ENCODE results near the gene DNAH1. TPM values are rescaled to one million over a fixed set of nuclear protein-coding genes. Genes with fewer than 3 reads are reported as not detected.
A peak's percentile ranks its signal among the peaks of the same experiment; 100 is the strongest.

The DNAH1 gene
- total RNA-seq, 1 donor: 4.7 TPM

DNA sequence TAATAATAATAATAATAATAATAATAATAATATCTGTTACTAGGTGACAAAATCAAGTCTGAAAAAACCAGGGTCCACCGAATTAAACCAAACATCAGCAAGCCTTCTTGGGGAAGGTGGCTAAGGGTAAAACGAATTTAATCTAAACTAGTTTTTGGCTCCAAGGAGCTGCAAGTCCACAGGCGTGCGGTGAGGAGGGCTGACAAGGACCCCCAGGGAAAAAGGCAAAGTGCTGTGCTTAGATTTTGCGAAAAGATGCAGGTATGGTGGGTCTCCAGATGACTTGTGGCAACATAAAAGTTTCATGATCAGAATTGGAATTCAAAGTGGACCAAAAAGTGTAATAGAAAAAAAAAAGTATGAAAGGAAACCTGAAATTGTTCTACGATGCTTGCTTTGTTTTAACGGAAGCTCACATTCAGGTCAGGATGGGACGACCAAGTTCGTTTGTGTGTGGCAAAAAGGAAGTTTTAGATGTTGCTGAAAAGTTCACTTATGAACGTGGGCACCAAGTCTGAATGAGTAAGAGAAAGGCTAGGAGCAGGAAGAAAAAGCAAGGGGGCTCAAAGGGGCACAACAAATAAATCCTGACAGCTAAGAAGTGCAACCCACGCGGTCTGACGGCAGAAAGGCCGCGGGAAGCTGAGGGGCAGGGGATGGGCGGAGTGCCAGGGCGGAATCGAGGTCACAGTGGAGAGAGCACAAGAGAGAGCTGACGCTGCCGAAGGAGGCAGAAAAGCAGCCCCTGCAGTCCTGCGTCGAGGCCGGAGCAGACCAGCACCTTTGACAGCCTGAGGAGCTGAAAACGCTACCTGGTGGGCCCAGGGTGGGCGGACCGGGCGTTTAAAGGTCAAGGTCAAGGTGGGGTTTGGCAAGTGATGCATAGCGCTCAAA lies 38.8 kb upstream of the DNAH1 start:
- peak; percentile 69 for DNase-seq (ENCODE audit: low read depth)
- TF ChIP-seq, protein P1, sequence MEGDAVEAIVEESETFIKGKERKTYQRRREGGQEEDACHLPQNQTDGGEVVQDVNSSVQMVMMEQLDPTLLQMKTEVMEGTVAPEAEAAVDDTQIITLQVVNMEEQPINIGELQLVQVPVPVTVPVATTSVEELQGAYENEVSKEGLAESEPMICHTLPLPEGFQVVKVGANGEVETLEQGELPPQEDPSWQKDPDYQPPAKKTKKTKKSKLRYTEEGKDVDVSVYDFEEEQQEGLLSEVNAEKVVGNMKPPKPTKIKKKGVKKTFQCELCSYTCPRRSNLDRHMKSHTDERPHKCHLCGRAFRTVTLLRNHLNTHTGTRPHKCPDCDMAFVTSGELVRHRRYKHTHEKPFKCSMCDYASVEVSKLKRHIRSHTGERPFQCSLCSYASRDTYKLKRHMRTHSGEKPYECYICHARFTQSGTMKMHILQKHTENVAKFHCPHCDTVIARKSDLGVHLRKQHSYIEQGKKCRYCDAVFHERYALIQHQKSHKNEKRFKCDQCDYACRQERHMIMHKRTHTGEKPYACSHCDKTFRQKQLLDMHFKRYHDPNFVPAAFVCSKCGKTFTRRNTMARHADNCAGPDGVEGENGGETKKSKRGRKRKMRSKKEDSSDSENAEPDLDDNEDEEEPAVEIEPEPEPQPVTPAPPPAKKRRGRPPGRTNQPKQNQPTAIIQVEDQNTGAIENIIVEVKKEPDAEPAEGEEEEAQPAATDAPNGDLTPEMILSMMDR (IDR thresholded peaks at IDR 0.05; ENCODE audit: insufficient read depth, low read depth, low read length): no peak
- peak overlapping the region; percentile 94 for H3K4me3 ChIP-seq (ENCODE audit: low read depth, low read length)

DNA sequence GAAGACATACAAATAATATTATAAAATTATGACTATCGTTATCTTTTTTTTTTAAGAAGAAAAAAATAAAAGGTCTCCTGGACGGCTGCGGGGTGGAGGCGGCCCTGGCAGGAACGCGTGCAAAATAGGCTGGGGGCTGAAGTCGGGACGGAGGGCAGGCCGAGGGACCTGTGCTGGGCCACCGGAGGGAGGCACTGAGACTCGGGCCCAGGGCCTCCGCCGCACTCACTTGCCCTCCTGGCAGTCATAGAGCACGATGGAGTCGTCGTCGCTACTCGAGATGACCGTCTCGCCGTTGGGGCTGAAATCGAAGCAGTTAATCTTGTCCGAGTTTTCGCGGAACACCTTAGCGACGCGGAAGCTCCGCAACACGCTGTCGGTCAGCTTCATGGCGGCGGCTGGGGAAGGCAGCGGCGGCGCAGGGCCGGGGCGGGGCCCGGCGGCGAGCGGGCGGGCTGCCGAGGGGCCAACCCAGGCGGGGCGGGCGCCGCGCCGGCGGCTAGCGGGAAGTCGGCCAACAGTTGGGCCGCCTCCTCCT lies 38.1 kb upstream of the DNAH1 start:
- peak; percentile 60 for DNase-seq (ENCODE audit: low read depth)
- TF ChIP-seq, protein P1 (IDR thresholded peaks at IDR 0.05; ENCODE audit: insufficient read depth, low read depth, low read length): peak; percentile 50
- H3K4me3 ChIP-seq (ENCODE audit: low read depth, low read length): peak overlapping the region; percentile 94

- TF ChIP-seq, protein P1 (IDR thresholded peaks at IDR 0.05; ENCODE audit: insufficient read depth, low read depth, low read length): peak; percentile 56
- H3K4me3 ChIP-seq (ENCODE audit: low read depth, low read length): peak within 1 kb of the TSS; percentile 94
- peak; percentile 94 for DNase-seq (ENCODE audit: low read depth)
These were observed 37.5 kb upstream of the DNAH1 start, which contains the start of gene WDR82 for GRCh38 chr3:52278510-52279069. Gene WDR82 (minus strand): TSS chr3:52278649. CDS start chr3:52278361, 288 bp downstream.

DNA sequence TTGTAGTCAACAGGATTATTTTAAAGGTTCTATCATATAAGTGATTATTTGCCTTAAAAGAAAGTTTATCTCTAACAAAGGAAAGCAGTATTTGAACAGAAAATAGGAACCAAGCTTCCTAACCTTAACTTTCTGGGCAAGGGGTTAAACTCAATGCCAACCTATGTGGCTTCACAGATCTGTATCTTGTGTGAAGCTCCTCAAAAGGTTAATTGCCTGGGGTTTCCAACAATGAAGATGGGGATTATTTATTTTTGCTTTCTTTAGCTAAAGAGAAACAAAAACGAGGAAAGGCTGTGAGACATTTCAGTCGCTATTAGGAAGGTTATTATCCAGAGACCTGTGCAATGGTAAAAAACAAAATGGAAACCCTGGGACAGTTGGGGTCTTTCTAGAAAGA lies 36.5 kb upstream of the DNAH1 start:
- peak overlapping the region; percentile 94 for H3K4me3 ChIP-seq (ENCODE audit: low read depth, low read length)
- no peak for DNase-seq (ENCODE audit: low read depth)
- TF ChIP-seq, protein P1 (IDR thresholded peaks at IDR 0.05; ENCODE audit: insufficient read depth, low read depth, low read length): no peak

DNA sequence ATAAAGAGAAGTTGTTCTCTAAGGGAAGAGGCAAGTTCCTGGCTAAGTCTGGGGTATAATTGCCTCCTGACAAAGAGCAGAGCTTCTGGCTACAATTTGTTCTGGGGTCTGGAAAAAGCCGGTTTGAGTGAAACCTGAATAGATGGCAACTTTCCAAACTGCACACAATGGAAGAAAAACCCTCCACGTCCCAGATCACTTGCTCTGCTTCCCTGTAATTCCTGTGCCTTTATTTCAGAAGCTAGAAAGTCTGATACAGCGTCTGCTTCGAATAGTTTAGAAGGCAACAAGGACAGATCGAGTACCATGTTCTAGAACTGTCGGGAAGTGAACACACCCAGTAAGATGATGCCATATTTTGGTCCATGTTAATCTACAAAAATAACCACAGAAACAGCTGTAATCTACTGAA lies 36.1 kb upstream of the DNAH1 start:
- TF ChIP-seq, protein P1 (IDR thresholded peaks at IDR 0.05; ENCODE audit: insufficient read depth, low read depth, low read length): no peak
- DNase-seq (ENCODE audit: low read depth): peak; percentile 53
- no peak overlapping the region for H3K4me3 ChIP-seq (ENCODE audit: low read depth, low read length)

- DNase-seq (ENCODE audit: low read depth): peak; percentile 72
- no peak overlapping the region for H3K4me3 ChIP-seq (ENCODE audit: low read depth, low read length)
- TF ChIP-seq, protein P1 (IDR thresholded peaks at IDR 0.05; ENCODE audit: insufficient read depth, low read depth, low read length): no peak
These were observed 33.9 kb upstream of the DNAH1 start for GRCh38 chr3:52281981-52282801.

Data from fibroblast of villous mesenchyme (primary cell).